ENCODE measurements around the gene KCTD8.

GRCh38 chr4:44161756-44162155, 286.9 kb downstream of the KCTD8 start:
- TF ChIP-seq EP300 (IDR thresholded peaks at IDR 0.05): no peak
- no peak for TF ChIP-seq POLR2AphosphoS5 (IDR thresholded peaks at IDR 0.05)
- TF ChIP-seq CTCF (IDR thresholded peaks at IDR 0.05): no peak
- TF ChIP-seq POLR2A (IDR thresholded peaks at IDR 0.05): no peak

Data from stomach (tissue), 4 donors.